ENCODE measurements around the gene RANBP9. TPM values are rescaled to one million over a fixed set of nuclear protein-coding genes. Genes with fewer than 3 reads are reported as not detected.
A peak's percentile ranks its signal among the peaks of the same experiment; 100 is the strongest.

RANBP9 gene
- total RNA-seq, 1 donor from 2014 or later = 72.0 TPM

GRCh38 chr6:13742961-13743735 lies 31.5 kb upstream of the RANBP9 start:
- Mint-ChIP-seq H3K9me3 (ENCODE audit: low read depth) (no peaks in the 10 kb centered on the region), H3K36me3 (ENCODE audit: low read depth) (no peaks in the 10 kb centered on the region), H3K27ac (ENCODE audit: unreplicated experiment) (no peak overlapping the region), H3K4me3 (ENCODE audit: unreplicated experiment) (no peak overlapping the region), H3K4me1 (ENCODE audit: low read depth) (no peaks in the 10 kb centered on the region), H3K27me3 (ENCODE audit: low read depth) (no peaks in the 10 kb centered on the region)
- no peak for TF ChIP-seq CTCF (IDR thresholded peaks at IDR 0.05)
- DNase-seq (ENCODE audit: low spot score) = peak; percentile 92

- H3K27ac Mint-ChIP-seq (ENCODE audit: unreplicated experiment) = no peak overlapping the region
- H3K4me3 Mint-ChIP-seq (ENCODE audit: unreplicated experiment) = no peak overlapping the region
- TF ChIP-seq CTCF (IDR thresholded peaks at IDR 0.05) = no peak
- no peaks in the 10 kb centered on the region for H3K9me3 Mint-ChIP-seq (ENCODE audit: low read depth)
- no peaks in the 10 kb centered on the region for H3K27me3 Mint-ChIP-seq (ENCODE audit: low read depth)
- no peaks in the 10 kb centered on the region for H3K36me3 Mint-ChIP-seq (ENCODE audit: low read depth)
- no peak for DNase-seq (ENCODE audit: low spot score)
- no peaks in the 10 kb centered on the region for H3K4me1 Mint-ChIP-seq (ENCODE audit: low read depth)
Measured at GRCh38 chr6:13741365-13741764, 29.7 kb upstream of the RANBP9 start.

GRCh38 chr6:13735031-13735430 lies 23.4 kb upstream of the RANBP9 start:
- H3K4me1 Mint-ChIP-seq (ENCODE audit: low read depth) = peaks cover 10% of the 10 kb centered on the region
- no peak for TF ChIP-seq CTCF (IDR thresholded peaks at IDR 0.05)
- H3K9me3 Mint-ChIP-seq (ENCODE audit: low read depth) = no peaks in the 10 kb centered on the region
- no peaks in the 10 kb centered on the region for H3K27me3 Mint-ChIP-seq (ENCODE audit: low read depth)
- no peak for DNase-seq (ENCODE audit: low spot score)
- H3K36me3 Mint-ChIP-seq (ENCODE audit: low read depth) = no peaks in the 10 kb centered on the region
- H3K4me3 Mint-ChIP-seq (ENCODE audit: unreplicated experiment) = no peak overlapping the region
- no peak overlapping the region for H3K27ac Mint-ChIP-seq (ENCODE audit: unreplicated experiment)

GRCh38 chr6:13733178-13733887 lies 21.7 kb upstream of the RANBP9 start:
- H3K9me3 Mint-ChIP-seq (ENCODE audit: low read depth) = no peaks in the 10 kb centered on the region
- H3K4me3 Mint-ChIP-seq (ENCODE audit: unreplicated experiment) = peak overlapping the region; percentile 64
- peak overlapping the region; percentile 72 for H3K27ac Mint-ChIP-seq (ENCODE audit: unreplicated experiment)
- DNase-seq (ENCODE audit: low spot score) = no peak
- H3K27me3 Mint-ChIP-seq (ENCODE audit: low read depth) = no peaks in the 10 kb centered on the region
- no peak for TF ChIP-seq CTCF (IDR thresholded peaks at IDR 0.05)
- peaks cover 14% of the 10 kb centered on the region for H3K4me1 Mint-ChIP-seq (ENCODE audit: low read depth)
- no peaks in the 10 kb centered on the region for H3K36me3 Mint-ChIP-seq (ENCODE audit: low read depth)

- no peak overlapping the region for H3K27ac Mint-ChIP-seq (ENCODE audit: unreplicated experiment)
Measured at GRCh38 chr6:13730704-13731103, 19.1 kb upstream of the RANBP9 start.

More at GRCh38 chr6:13730704-13731103, 19.1 kb upstream of the RANBP9 start:
- Mint-ChIP-seq H3K27me3 (ENCODE audit: low read depth) (no peaks in the 10 kb centered on the region), H3K4me3 (ENCODE audit: unreplicated experiment) (no peak overlapping the region), H3K9me3 (ENCODE audit: low read depth) (no peaks in the 10 kb centered on the region), H3K4me1 (ENCODE audit: low read depth) (peaks cover 14% of the 10 kb centered on the region), H3K36me3 (ENCODE audit: low read depth) (no peaks in the 10 kb centered on the region)
- DNase-seq (ENCODE audit: low spot score) = no peak
- no peak for TF ChIP-seq CTCF (IDR thresholded peaks at IDR 0.05)

Measured in chondrocyte (in vitro differentiated cells).